ENCODE measurements around the gene TBC1D22A. TPM values are rescaled to one million over a fixed set of nuclear protein-coding genes. Genes with fewer than 3 reads are reported as not detected.
"Not testable (repeated sequence)": the region's sequence is repeated elsewhere in the genome, so short reads cannot be mapped to it uniquely, and the experiment has no call there.

Gene TBC1D22A
- total RNA-seq, 1 donor from 2014 or later: 12.5 TPM

- no peak for DNase-seq (ENCODE audit: low read depth in 2 of 2)
Observed at GRCh38 chr22:47134222-47134621, 371.8 kb downstream of the TBC1D22A start.

GRCh38 chr22:47135338-47135737 is 372.9 kb downstream of the TBC1D22A start:
- DNase-seq (ENCODE audit: low read depth in 2 of 2): no peak

- no peak for DNase-seq (ENCODE audit: low read depth in 2 of 2)
Observed at GRCh38 chr22:47136050-47136449, 373.6 kb downstream of the TBC1D22A start.

GRCh38 chr22:47136671-47137070 is 374.2 kb downstream of the TBC1D22A start:
- DNase-seq (ENCODE audit: low read depth in 2 of 2): no peak

GRCh38 chr22:47139013-47139789 is 376.8 kb downstream of the TBC1D22A start:
- no peak for DNase-seq (ENCODE audit: low read depth in 2 of 2)

GRCh38 chr22:47139790-47140119 is 377.3 kb downstream of the TBC1D22A start:
- DNase-seq (ENCODE audit: low read depth in 2 of 2): no peak

- not testable (repeated sequence) for DNase-seq (ENCODE audit: low read depth in 2 of 2)
Observed at GRCh38 chr22:47140975-47141374, 378.5 kb downstream of the TBC1D22A start.

- no peak for DNase-seq (ENCODE audit: low read depth in 2 of 2)
Observed at GRCh38 chr22:47142427-47143046, 380.1 kb downstream of the TBC1D22A start.

- DNase-seq (ENCODE audit: low read depth in 2 of 2): peak in 1 of 2 donors; percentile 17
Observed at GRCh38 chr22:47143249-47143938, 380.9 kb downstream of the TBC1D22A start.

GRCh38 chr22:47144076-47144765 is 381.8 kb downstream of the TBC1D22A start:
- no peak for DNase-seq (ENCODE audit: low read depth in 2 of 2)

- DNase-seq (ENCODE audit: low read depth in 2 of 2): no peak
Observed at GRCh38 chr22:47144791-47145425, 382.5 kb downstream of the TBC1D22A start.

- no peak for DNase-seq (ENCODE audit: low read depth in 2 of 2)
Observed at GRCh38 chr22:47145883-47146282, 383.4 kb downstream of the TBC1D22A start.

GRCh38 chr22:47146391-47146790 is 383.9 kb downstream of the TBC1D22A start:
- DNase-seq (ENCODE audit: low read depth in 2 of 2): no peak

- DNase-seq (ENCODE audit: low read depth in 2 of 2): no peak
Observed at GRCh38 chr22:47146941-47147340, 384.5 kb downstream of the TBC1D22A start.

GRCh38 chr22:47147572-47147971 is 385.1 kb downstream of the TBC1D22A start:
- no peak for DNase-seq (ENCODE audit: low read depth in 2 of 2)

GRCh38 chr22:47148510-47148909 is 386.1 kb downstream of the TBC1D22A start:
- DNase-seq (ENCODE audit: low read depth in 2 of 2): no peak

GRCh38 chr22:47148956-47149728 is 386.7 kb downstream of the TBC1D22A start:
- DNase-seq (ENCODE audit: low read depth in 2 of 2): peak in 1 of 2 donors; percentile 18

- no peak for DNase-seq (ENCODE audit: low read depth in 2 of 2)
Observed at GRCh38 chr22:47149976-47150375, 387.5 kb downstream of the TBC1D22A start.

- no peak for DNase-seq (ENCODE audit: low read depth in 2 of 2)
Observed at GRCh38 chr22:47150426-47150825, 388.0 kb downstream of the TBC1D22A start.

- DNase-seq (ENCODE audit: low read depth in 2 of 2): no peak
Observed at GRCh38 chr22:47151064-47151463, 388.6 kb downstream of the TBC1D22A start.

- peak in 1 of 2 donors; percentile 55 for DNase-seq (ENCODE audit: low read depth in 2 of 2)
Observed at GRCh38 chr22:47151490-47151889, 389.0 kb downstream of the TBC1D22A start.

Data from dermis microvascular lymphatic vessel endothelial cell (primary cell).